ENCODE data around the gene LCE1D. TPM values are rescaled to one million over a fixed set of nuclear protein-coding genes. Genes with fewer than 3 reads are reported as not detected.

LCE1D gene
- total and polyA plus RNA-seq, 7 experiments from 2014 or later, result not detected

GRCh38 chr1:152811050-152811449 lies 14.5 kb downstream of the LCE1D start:
- DNase-seq (no peak), ATAC-seq (no peak)
- Histone ChIP-seq H3K9me3 (ENCODE audit: control insufficient read depth in 2 of 3, low read length in 3 of 3) (no peaks in the 10 kb centered on the region), H3K4me3 (ENCODE audit: low read length) (no peak overlapping the region), H3K27ac (ENCODE audit: low read depth, low read length) (no peak overlapping the region), H3K27me3 (ENCODE audit: control insufficient read depth in 2 of 2, insufficient read depth in 2 of 2, low read length in 2 of 2) (no peaks in the 10 kb centered on the region), H3K4me1 (ENCODE audit: control insufficient read depth in 2 of 2, insufficient read depth in 2 of 2, low read length in 2 of 2) (no peaks in the 10 kb centered on the region), H3K36me3 (ENCODE audit: control insufficient read depth in 2 of 3, insufficient read depth in 3 of 3, low read length in 3 of 3) (no peaks in the 10 kb centered on the region)
- Mint-ChIP-seq H3K27ac (no peak overlapping the region), H3K4me1 (no peaks in the 10 kb centered on the region), H3K9me3 (peaks cover 0 to 5% (median 0%) of the 10 kb centered on the region in 11 donors), H3K27me3 (peaks cover 2 to 23% (median 12%) of the 10 kb centered on the region in 5 donors), H3K4me3 (no peak overlapping the region), H3K36me3 (no peaks in the 10 kb centered on the region)
- intact Hi-C loops (cut with micrococcal nuclease), result no loop called here
- ChIA-PET POLR2A (no interaction called here), CTCF (no interaction called here)

DNA sequence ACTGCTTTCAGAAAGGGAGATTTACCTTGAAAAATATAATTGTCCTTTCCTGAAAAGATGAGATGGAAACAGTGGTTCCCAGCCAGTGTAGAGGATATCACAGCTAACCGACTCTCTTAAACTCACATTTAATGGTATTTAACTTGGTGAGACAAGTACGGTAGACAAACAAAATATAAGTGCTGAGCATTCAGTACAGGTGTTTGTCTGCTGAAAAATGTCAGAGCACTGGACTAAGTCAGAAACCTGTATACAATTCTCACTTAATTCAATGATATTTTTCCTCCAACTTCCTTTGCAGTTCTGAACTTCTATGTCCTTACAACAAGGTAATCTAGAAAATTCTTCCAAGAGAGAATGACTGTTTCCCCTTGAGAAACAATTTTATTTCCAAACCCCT lies 15.2 kb downstream of the LCE1D start, which contains the start of gene LCE1B:
Gene LCE1B, plus strand, starts transcription at position 301 of the 400 bp plus-strand sequence. CDS start 476 bp downstream, outside the sequence.
- Mint-ChIP-seq H3K36me3 (no peaks in the 10 kb centered on the region), H3K4me3 (no peak within 1 kb of the TSS), H3K27ac (no peak within 1 kb of the TSS), H3K4me1 (no peaks in the 10 kb centered on the region), H3K9me3 (peaks cover 0 to 5% (median 0%) of the 10 kb centered on the region in 11 donors), H3K27me3 (peaks cover 2 to 23% (median 10%) of the 10 kb centered on the region in 5 donors)
- Histone ChIP-seq H3K27ac (ENCODE audit: low read depth, low read length) (no peak within 1 kb of the TSS), H3K9me3 (ENCODE audit: control insufficient read depth in 2 of 3, low read length in 3 of 3) (no peaks in the 10 kb centered on the region), H3K36me3 (ENCODE audit: control insufficient read depth in 2 of 3, insufficient read depth in 3 of 3, low read length in 3 of 3) (no peaks in the 10 kb centered on the region), H3K4me3 (ENCODE audit: low read length) (no peak within 1 kb of the TSS), H3K27me3 (ENCODE audit: control insufficient read depth in 2 of 2, insufficient read depth in 2 of 2, low read length in 2 of 2) (no peaks in the 10 kb centered on the region), H3K4me1 (ENCODE audit: control insufficient read depth in 2 of 2, insufficient read depth in 2 of 2, low read length in 2 of 2) (no peaks in the 10 kb centered on the region)
- ChIA-PET POLR2A (no interaction called here), CTCF (no interaction called here)
- ATAC-seq (no peak), DNase-seq (no peak)
- intact Hi-C loops (cut with micrococcal nuclease), result no loop called here

DNA sequence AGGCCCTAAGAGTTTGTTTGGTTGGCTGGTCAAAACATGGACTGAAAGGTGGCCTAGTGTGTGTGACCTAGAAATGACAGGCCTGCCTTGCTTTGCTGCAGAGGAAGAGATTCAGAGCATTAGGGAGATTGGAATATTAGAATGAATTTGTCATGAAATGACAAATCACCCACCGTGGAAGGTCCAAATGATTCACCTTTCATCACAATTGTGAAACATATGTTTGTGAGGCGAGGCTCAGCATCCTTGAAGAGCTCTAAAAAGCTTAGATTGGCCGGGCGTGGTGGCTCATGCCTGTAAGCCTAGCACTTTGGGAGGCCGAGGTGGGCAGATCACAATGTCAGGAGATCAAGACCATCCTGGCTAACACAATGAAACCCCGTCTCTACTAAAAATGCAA lies 20.8 kb downstream of the LCE1D start:
- intact Hi-C loops (cut with micrococcal nuclease), result no loop called here
- no peaks in the 10 kb centered on the region for H3K4me1 ChIP-seq (ENCODE audit: control insufficient read depth in 2 of 2, insufficient read depth in 2 of 2, low read length in 2 of 2)
- peaks cover 0 to 2% (median 0%) of the 10 kb centered on the region in 7 donors for H3K4me1 Mint-ChIP-seq
- peaks cover 2 to 26% (median 23%) of the 10 kb centered on the region in 5 donors for H3K27me3 Mint-ChIP-seq
- no peak overlapping the region for H3K27ac Mint-ChIP-seq
- no peaks in the 10 kb centered on the region for H3K36me3 ChIP-seq (ENCODE audit: control insufficient read depth in 2 of 3, insufficient read depth in 3 of 3, low read length in 3 of 3)
- H3K9me3 ChIP-seq (ENCODE audit: control insufficient read depth in 2 of 3, low read length in 3 of 3), result no peaks in the 10 kb centered on the region
- H3K9me3 Mint-ChIP-seq, result peaks cover 0 to 2% (median 0%) of the 10 kb centered on the region in 11 donors
- ChIA-PET POLR2A (no interaction called here), CTCF (no interaction called here)
- DNase-seq (no peak), ATAC-seq (no peak)
- H3K4me3 Mint-ChIP-seq, result no peak overlapping the region
- no peaks in the 10 kb centered on the region for H3K36me3 Mint-ChIP-seq
- no peaks in the 10 kb centered on the region for H3K27me3 ChIP-seq (ENCODE audit: control insufficient read depth in 2 of 2, insufficient read depth in 2 of 2, low read length in 2 of 2)
- H3K27ac ChIP-seq (ENCODE audit: low read depth, low read length), result no peak overlapping the region
- no peak overlapping the region for H3K4me3 ChIP-seq (ENCODE audit: low read length)

DNA sequence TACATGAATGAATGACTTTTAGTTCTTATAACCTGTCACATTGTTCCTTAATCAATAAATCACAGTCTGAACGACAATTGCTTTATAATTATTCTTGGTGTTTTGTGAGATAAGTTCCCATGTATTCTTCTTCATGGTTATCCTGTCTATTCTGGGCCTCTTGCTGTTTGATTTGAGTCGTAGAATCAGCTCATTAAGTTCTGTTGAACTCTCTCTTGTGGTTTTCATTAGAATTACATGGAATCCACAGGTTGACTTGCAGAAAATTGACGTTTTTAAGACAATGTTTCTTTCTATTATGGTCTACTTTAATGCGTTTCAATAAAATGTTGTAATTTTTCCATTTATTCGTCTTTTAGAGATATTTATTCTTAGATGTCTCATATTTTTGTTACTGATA lies 26.8 kb downstream of the LCE1D start:
- H3K27me3 ChIP-seq (ENCODE audit: control insufficient read depth in 2 of 2, insufficient read depth in 2 of 2, low read length in 2 of 2), result peaks cover 0 to 4% of the 10 kb centered on the region in 2 donors
- no peak for DNase-seq
- H3K9me3 Mint-ChIP-seq, result peaks cover 0 to 5% (median 0%) of the 10 kb centered on the region in 11 donors
- CTCF ChIA-PET, result no interaction called here
- H3K27ac ChIP-seq (ENCODE audit: low read depth, low read length), result no peak overlapping the region
- POLR2A ChIA-PET, result no interaction called here
- H3K4me3 ChIP-seq (ENCODE audit: low read length), result no peak overlapping the region
- H3K4me1 Mint-ChIP-seq, result peaks cover 0 to 2% (median 0%) of the 10 kb centered on the region in 7 donors
- ATAC-seq, result no peak
- no peaks in the 10 kb centered on the region for H3K9me3 ChIP-seq (ENCODE audit: control insufficient read depth in 2 of 3, low read length in 3 of 3)
- no peaks in the 10 kb centered on the region for H3K4me1 ChIP-seq (ENCODE audit: control insufficient read depth in 2 of 2, insufficient read depth in 2 of 2, low read length in 2 of 2)
- peaks cover 15 to 37% (median 27%) of the 10 kb centered on the region in 5 donors for H3K27me3 Mint-ChIP-seq
- no peak overlapping the region for H3K4me3 Mint-ChIP-seq
- no peaks in the 10 kb centered on the region for H3K36me3 ChIP-seq (ENCODE audit: control insufficient read depth in 2 of 3, insufficient read depth in 3 of 3, low read length in 3 of 3)
- peaks cover 0 to 3% (median 0%) of the 10 kb centered on the region in 5 donors for H3K36me3 Mint-ChIP-seq
- intact Hi-C loops (cut with micrococcal nuclease), result no loop called here
- no peak overlapping the region for H3K27ac Mint-ChIP-seq

DNA sequence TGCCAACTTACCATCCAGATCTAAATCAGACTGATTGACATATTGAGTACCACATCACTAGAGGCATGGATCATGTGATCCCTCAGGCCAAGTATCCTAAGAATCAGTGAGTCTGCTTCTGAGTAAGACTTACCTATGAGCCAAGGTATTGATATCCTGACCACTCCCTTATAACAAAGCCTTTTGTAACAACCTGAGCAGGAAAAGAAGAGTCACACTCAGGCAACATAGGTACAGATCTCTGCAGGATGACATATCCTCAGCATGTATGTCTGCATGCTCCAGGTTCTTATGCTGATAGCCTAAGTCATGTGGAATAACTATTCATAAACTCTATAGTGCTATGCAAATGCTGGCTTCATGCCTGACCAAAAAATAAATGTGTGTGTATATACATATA lies 28.4 kb downstream of the LCE1D start:
- no peak overlapping the region for H3K4me3 ChIP-seq (ENCODE audit: low read length)
- H3K27ac ChIP-seq (ENCODE audit: low read depth, low read length), result no peak overlapping the region
- H3K36me3 ChIP-seq (ENCODE audit: control insufficient read depth in 2 of 3, insufficient read depth in 3 of 3, low read length in 3 of 3), result no peaks in the 10 kb centered on the region
- Mint-ChIP-seq H3K27ac (no peak overlapping the region), H3K36me3 (peaks cover 0 to 3% (median 0%) of the 10 kb centered on the region in 5 donors), H3K4me1 (no peaks in the 10 kb centered on the region), H3K9me3 (peaks cover 0 to 4% (median 0%) of the 10 kb centered on the region in 11 donors), H3K27me3 (peaks cover 18 to 52% (median 40%) of the 10 kb centered on the region in 5 donors), H3K4me3 (no peak overlapping the region)
- DNase-seq (no peak), ATAC-seq (no peak)
- ChIA-PET CTCF (no interaction called here), POLR2A (no interaction called here)
- intact Hi-C loops (cut with micrococcal nuclease), result no loop called here
- no peaks in the 10 kb centered on the region for H3K9me3 ChIP-seq (ENCODE audit: control insufficient read depth in 2 of 3, low read length in 3 of 3)
- peaks cover 0 to 4% of the 10 kb centered on the region in 2 donors for H3K27me3 ChIP-seq (ENCODE audit: control insufficient read depth in 2 of 2, insufficient read depth in 2 of 2, low read length in 2 of 2)
- no peaks in the 10 kb centered on the region for H3K4me1 ChIP-seq (ENCODE audit: control insufficient read depth in 2 of 2, insufficient read depth in 2 of 2, low read length in 2 of 2)

GRCh38 chr1:152827173-152827572 lies 30.7 kb downstream of the LCE1D start, which contains the start of gene LCE1A:
Gene LCE1A (plus strand): TSS chr1:152827473. CDS start chr1:152827473, 0 bp downstream.
- H3K27ac ChIP-seq (ENCODE audit: low read depth, low read length), result no peak within 1 kb of the TSS
- intact Hi-C loops (cut with micrococcal nuclease), result no loop called here
- no peak within 1 kb of the TSS for H3K27ac Mint-ChIP-seq
- no peaks in the 10 kb centered on the region for H3K4me1 ChIP-seq (ENCODE audit: control insufficient read depth in 2 of 2, insufficient read depth in 2 of 2, low read length in 2 of 2)
- no peak within 1 kb of the TSS for H3K4me3 ChIP-seq (ENCODE audit: low read length)
- ATAC-seq, result no peak
- H3K36me3 Mint-ChIP-seq, result peaks cover 0 to 3% (median 0%) of the 10 kb centered on the region in 5 donors
- H3K4me3 Mint-ChIP-seq, result no peak within 1 kb of the TSS
- no peaks in the 10 kb centered on the region for H3K9me3 ChIP-seq (ENCODE audit: control insufficient read depth in 2 of 3, low read length in 3 of 3)
- H3K9me3 Mint-ChIP-seq, result peaks cover 0 to 6% (median 0%) of the 10 kb centered on the region in 11 donors
- peaks cover 17 to 61% (median 48%) of the 10 kb centered on the region in 5 donors for H3K27me3 Mint-ChIP-seq
- H3K4me1 Mint-ChIP-seq, result no peaks in the 10 kb centered on the region
- CTCF ChIA-PET, result no interaction called here
- DNase-seq, result no peak
- H3K36me3 ChIP-seq (ENCODE audit: control insufficient read depth in 2 of 3, insufficient read depth in 3 of 3, low read length in 3 of 3), result no peaks in the 10 kb centered on the region
- H3K27me3 ChIP-seq (ENCODE audit: control insufficient read depth in 2 of 2, insufficient read depth in 2 of 2, low read length in 2 of 2), result peaks cover 0 to 4% of the 10 kb centered on the region in 2 donors
- POLR2A ChIA-PET, result no interaction called here

DNA sequence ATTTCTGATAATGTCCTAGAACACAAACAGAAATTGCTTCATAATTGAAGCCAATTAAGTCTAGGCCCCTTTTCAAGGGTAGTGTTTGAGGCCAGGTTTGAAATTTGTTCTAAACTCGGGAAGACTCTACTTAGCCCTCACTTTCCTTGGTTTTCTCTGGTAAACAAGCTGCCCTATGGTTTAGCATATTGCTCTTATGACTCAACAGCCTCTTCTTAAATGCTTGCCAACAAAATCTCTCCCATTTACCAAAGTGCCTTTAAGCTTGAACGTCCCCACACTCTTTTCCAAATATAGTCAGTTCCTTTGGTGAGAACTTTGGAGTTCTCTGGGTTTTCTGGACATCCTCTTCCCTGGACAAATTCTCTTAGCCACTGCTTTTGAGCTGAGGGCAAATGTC lies 40.3 kb downstream of the LCE1D start:
- Mint-ChIP-seq H3K4me1 (no peaks in the 10 kb centered on the region), H3K36me3 (no peaks in the 10 kb centered on the region), H3K4me3 (no peak overlapping the region), H3K27me3 (peaks cover 5 to 35% (median 9%) of the 10 kb centered on the region in 5 donors), H3K9me3 (peaks cover 0 to 4% (median 0%) of the 10 kb centered on the region in 11 donors), H3K27ac (no peak overlapping the region)
- POLR2A ChIA-PET, result no interaction called here
- DNase-seq (no peak), ATAC-seq (no peak)
- no peaks in the 10 kb centered on the region for H3K27me3 ChIP-seq (ENCODE audit: control insufficient read depth in 2 of 2, insufficient read depth in 2 of 2, low read length in 2 of 2)
- H3K4me1 ChIP-seq (ENCODE audit: control insufficient read depth in 2 of 2, insufficient read depth in 2 of 2, low read length in 2 of 2), result no peaks in the 10 kb centered on the region
- H3K4me3 ChIP-seq (ENCODE audit: low read length), result no peak overlapping the region
- intact Hi-C loops (cut with micrococcal nuclease), result no loop called here
- CTCF ChIA-PET, result no interaction called here
- no peak overlapping the region for H3K27ac ChIP-seq (ENCODE audit: low read depth, low read length)
- H3K9me3 ChIP-seq (ENCODE audit: control insufficient read depth in 2 of 3, low read length in 3 of 3), result no peaks in the 10 kb centered on the region
- H3K36me3 ChIP-seq (ENCODE audit: control insufficient read depth in 2 of 3, insufficient read depth in 3 of 3, low read length in 3 of 3), result no peaks in the 10 kb centered on the region

Measured in naive thymus-derived CD4-positive, alpha-beta T cell (primary cell).